Brain microvascular endothelial cell (primary cell): Measurements from ENCODE around the gene CTF1.

Experiments used
- DNase-seq: peaks from one replicate; pipeline ENCODE4 v3.0.0-alpha.2; 2020
- H3K27ac ChIP-seq: fragments of 250-450 bp; sonication (Bioruptor Pico); 2 replicates; pipeline ENCODE4 v1.5.1; 2020; ENCODE audit warnings: mild to moderate bottlenecking, moderate library complexity
- H3K27me3 ChIP-seq: fragments of 250-450 bp; sonication (Bioruptor Pico); replicated peaks from 2 replicates; pipeline ENCODE4 v1.5.1; 2020; ENCODE audit warnings: mild to moderate bottlenecking
- H3K36me3 ChIP-seq: fragments of 250-450 bp; sonication (Bioruptor Pico); replicated peaks from 2 replicates; pipeline ENCODE4 v1.5.1; 2020; ENCODE audit warnings: mild to moderate bottlenecking
- H3K4me3 ChIP-seq: 2 replicates; pipeline ENCODE4 v1.5.1; 2011; ENCODE audit warnings: low read depth, mild to moderate bottlenecking, control low read depth, low read length, moderate library complexity
- in situ Hi-C: cut with HindIII; loops from 2 replicates; pipeline ENCODE4 v1.10.0; 2017; ENCODE audit warnings: low sequenced_read_pairs, low pct_ligation_motif_present
- TF ChIP-seq, protein P1 (sequence below): IDR thresholded peaks from 2 replicates; pipeline ENCODE4 v1.5.1; 2011; ENCODE audit warnings: low read depth, mild to moderate bottlenecking, moderate library complexity, low read length, control low read depth, inconsistent platforms; ENCODE audit errors: missing control alignments

Gene CTF1

GRCh38 chr16:30896889-30897733 is 697 bp downstream of the CTF1 start:
- Histone ChIP-seq H3K36me3 (no peaks in the 10 kb centered on the region), H3K27me3 (no peaks in the 10 kb centered on the region), H3K4me3 (peak overlapping the region; percentile 61), H3K27ac (peak overlapping the region; percentile 84)
- in situ Hi-C loops, result loop anchor here (25.0 kb wide), 1 partner anchor 110 kb away; the partner anchor contains the start of gene ZNF629
- peak; percentile 86 for DNase-seq
- TF ChIP-seq, protein P1, sequence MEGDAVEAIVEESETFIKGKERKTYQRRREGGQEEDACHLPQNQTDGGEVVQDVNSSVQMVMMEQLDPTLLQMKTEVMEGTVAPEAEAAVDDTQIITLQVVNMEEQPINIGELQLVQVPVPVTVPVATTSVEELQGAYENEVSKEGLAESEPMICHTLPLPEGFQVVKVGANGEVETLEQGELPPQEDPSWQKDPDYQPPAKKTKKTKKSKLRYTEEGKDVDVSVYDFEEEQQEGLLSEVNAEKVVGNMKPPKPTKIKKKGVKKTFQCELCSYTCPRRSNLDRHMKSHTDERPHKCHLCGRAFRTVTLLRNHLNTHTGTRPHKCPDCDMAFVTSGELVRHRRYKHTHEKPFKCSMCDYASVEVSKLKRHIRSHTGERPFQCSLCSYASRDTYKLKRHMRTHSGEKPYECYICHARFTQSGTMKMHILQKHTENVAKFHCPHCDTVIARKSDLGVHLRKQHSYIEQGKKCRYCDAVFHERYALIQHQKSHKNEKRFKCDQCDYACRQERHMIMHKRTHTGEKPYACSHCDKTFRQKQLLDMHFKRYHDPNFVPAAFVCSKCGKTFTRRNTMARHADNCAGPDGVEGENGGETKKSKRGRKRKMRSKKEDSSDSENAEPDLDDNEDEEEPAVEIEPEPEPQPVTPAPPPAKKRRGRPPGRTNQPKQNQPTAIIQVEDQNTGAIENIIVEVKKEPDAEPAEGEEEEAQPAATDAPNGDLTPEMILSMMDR, result no peak

DNA sequence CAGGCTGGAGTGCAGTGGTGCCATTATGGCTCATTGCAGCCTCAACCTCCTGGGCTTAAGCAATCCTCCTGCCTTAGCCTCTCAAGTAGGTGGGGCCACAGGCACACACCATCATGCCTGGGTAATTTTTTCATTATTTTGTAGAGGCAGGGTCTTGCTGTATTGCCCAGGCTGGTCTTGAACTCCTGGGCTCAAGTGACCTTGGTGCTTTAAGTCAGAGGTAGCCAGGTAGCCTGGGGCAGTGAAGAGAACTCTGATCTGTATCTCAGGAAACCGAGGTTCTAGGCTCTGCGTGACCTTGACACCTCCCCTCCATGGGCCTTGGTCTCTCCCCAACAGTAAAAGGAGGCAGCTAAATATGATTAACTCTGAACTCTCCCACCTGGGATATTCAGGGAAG is 3.4 kb downstream of the CTF1 start:
- no peak for DNase-seq
- no peaks in the 10 kb centered on the region for H3K27me3 ChIP-seq
- TF ChIP-seq, protein P1, result no peak
- no peak overlapping the region for H3K27ac ChIP-seq
- in situ Hi-C loops, result loop anchor here (25.0 kb wide), 1 partner anchor 112 kb away; the partner anchor contains the start of gene ZNF629
- no peaks in the 10 kb centered on the region for H3K36me3 ChIP-seq
- H3K4me3 ChIP-seq, result no peak overlapping the region

DNA sequence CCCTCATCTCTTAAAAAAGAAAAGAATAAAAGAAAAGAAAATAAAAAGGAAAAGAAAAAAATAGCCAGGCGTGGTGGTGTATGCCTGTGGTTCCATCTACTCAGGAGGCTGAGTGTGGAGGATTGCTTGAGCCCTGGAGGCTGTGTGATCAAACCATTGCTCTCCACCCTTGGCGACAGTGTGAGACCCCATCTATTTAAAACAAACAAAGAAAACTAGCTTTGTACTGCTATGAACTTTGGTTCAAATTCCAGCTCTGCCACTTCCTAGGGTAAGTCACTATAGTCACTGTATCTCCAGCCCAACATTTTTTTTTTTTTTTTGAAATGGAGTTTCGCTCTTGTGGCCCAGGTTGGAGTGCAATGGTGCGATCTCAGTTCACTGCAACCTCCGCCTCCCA is 4.2 kb downstream of the CTF1 start:
- no peak for DNase-seq
- Histone ChIP-seq H3K27ac (no peak overlapping the region), H3K36me3 (no peaks in the 10 kb centered on the region), H3K4me3 (no peak overlapping the region), H3K27me3 (no peaks in the 10 kb centered on the region)
- TF ChIP-seq, protein P1, result no peak
- in situ Hi-C loops, result no loop called here

DNA sequence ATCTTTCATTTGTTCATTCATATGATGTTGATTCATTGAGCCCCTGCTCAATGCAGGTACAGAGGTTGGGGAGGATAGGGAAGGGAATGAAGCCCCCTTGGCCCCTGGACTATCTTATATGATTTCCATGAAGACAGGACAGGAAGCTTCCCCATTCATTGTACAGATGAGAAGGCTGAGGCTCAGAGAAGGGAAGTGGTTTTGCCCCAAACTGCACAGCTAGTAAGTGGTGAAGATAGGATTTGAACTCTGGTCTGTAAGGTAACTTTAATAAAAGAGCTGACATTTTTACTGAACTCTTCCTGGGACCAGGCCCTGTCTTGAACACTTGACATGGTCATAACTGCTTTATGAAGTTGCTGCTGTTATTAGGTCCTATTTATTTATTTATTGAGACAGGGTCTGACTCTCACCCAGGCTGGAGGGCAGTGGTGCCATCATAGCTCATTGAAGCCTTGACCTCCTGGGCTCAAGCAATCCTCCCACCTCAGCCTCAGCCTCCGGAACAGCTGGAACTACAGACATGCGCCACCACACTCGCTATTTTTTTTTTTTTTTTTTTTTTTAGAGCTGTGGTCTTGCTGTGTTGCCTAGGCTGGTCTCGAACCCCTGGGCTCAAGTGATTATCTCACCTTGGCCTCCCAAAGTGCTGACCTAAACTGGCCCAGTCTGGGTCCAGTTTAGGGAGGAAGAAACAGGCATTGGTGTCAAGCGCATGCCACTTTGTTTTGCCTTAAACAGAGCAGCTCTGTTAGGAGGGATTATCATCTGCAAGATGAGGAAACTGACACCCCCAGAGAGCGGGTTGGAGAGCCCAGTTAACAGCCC is 5.0 kb downstream of the CTF1 start:
- in situ Hi-C loops, result no loop called here
- Histone ChIP-seq H3K27me3 (no peaks in the 10 kb centered on the region), H3K4me3 (peak overlapping the region; percentile 47), H3K27ac (no peak overlapping the region), H3K36me3 (no peaks in the 10 kb centered on the region)
- TF ChIP-seq, protein P1, result no peak
- no peak for DNase-seq

DNA sequence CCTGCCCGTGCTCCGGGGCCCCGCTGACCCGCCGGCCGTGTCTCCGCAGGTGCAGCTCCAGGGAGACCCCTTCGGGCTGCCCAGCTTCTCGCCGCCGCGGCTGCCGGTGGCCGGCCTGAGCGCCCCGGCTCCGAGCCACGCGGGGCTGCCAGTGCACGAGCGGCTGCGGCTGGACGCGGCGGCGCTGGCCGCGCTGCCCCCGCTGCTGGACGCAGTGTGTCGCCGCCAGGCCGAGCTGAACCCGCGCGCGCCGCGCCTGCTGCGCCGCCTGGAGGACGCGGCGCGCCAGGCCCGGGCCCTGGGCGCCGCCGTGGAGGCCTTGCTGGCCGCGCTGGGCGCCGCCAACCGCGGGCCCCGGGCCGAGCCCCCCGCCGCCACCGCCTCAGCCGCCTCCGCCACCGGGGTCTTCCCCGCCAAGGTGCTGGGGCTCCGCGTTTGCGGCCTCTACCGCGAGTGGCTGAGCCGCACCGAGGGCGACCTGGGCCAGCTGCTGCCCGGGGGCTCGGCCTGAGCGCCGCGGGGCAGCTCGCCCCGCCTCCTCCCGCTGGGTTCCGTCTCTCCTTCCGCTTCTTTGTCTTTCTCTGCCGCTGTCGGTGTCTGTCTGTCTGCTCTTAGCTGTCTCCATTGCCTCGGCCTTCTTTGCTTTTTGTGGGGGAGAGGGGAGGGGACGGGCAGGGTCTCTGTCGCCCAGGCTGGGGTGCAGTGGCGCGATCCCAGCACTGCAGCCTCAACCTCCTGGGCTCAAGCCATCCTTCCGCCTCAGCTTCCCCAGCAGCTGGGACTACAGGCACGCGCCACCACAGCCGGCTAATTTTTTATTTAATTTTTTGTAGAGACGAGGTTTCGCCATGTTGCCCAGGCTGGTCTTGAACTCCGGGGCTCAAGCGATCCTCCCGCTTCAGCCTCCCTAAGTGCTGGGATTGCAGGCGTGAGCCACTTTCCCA is 5.9 kb downstream of the CTF1 start:
- Histone ChIP-seq H3K36me3 (no peaks in the 10 kb centered on the region), H3K4me3 (peak overlapping the region; percentile 53), H3K27ac (peak overlapping the region; percentile 68), H3K27me3 (no peaks in the 10 kb centered on the region)
- peak; percentile 16 for DNase-seq
- in situ Hi-C loops, result no loop called here
- TF ChIP-seq, protein P1, result no peak
